GM19025 (cell line): ENCODE results near the gene PALD1.

Experiments
- ATAC-seq: cut with Tn5 transposase; IDR thresholded peaks from one replicate; pipeline ENCODE4 v1.9.1; 2021; ENCODE audit warnings: mild to moderate bottlenecking, low read depth, moderate library complexity; ENCODE audit not compliant: unreplicated experiment

Gene PALD1

GRCh38 chr10:70457759-70458305, 20.7 kb upstream of the PALD1 start:
- no peak for ATAC-seq

- ATAC-seq, result no peak
These were observed 20.1 kb upstream of the PALD1 start for GRCh38 chr10:70458329-70459060.

GRCh38 chr10:70459061-70459773, 19.4 kb upstream of the PALD1 start:
- ATAC-seq, result no peak

- no peak for ATAC-seq
These were observed 18.6 kb upstream of the PALD1 start for GRCh38 chr10:70459774-70460490.

- no peak for ATAC-seq
These were observed 16.9 kb upstream of the PALD1 start for GRCh38 chr10:70461397-70462348.

GRCh38 chr10:70462349-70462984, 16.1 kb upstream of the PALD1 start:
- no peak for ATAC-seq

GRCh38 chr10:70465278-70465677, 13.3 kb upstream of the PALD1 start:
- ATAC-seq, result no peak

- no peak for ATAC-seq
These were observed 12.7 kb upstream of the PALD1 start for GRCh38 chr10:70465832-70466231.

- no peak for ATAC-seq
These were observed 11.6 kb upstream of the PALD1 start for GRCh38 chr10:70466951-70467350.

GRCh38 chr10:70472799-70473454, 5.6 kb upstream of the PALD1 start:
- ATAC-seq, result no peak

- ATAC-seq, result no peak
These were observed 3.8 kb upstream of the PALD1 start for GRCh38 chr10:70474780-70475179.

GRCh38 chr10:70475661-70476060, 2.9 kb upstream of the PALD1 start:
- ATAC-seq, result no peak

- no peak for ATAC-seq
These were observed 2.1 kb upstream of the PALD1 start for GRCh38 chr10:70476249-70477035.

GRCh38 chr10:70477661-70478162, 855 bp upstream of the PALD1 start:
- no peak for ATAC-seq

- ATAC-seq, result no peak
These were observed 606 bp downstream of the PALD1 start for GRCh38 chr10:70479165-70479581.

GRCh38 chr10:70479626-70480238, 1.2 kb downstream of the PALD1 start:
- ATAC-seq, result no peak

GRCh38 chr10:70480239-70480861, 1.8 kb downstream of the PALD1 start:
- no peak for ATAC-seq
